IPS-11a (cell line): ENCODE results near the gene ADGRD1.

Source experiments
- H3K4me3 ChIP-seq: one replicate; pipeline ENCODE4 v1.5.1; 2013; ENCODE audit warnings: low read depth, low read length, control low read depth

The ADGRD1 gene

GRCh38 chr12:131142891-131143657, 189.4 kb downstream of the ADGRD1 start:
- H3K4me3 ChIP-seq: no peak overlapping the region

GRCh38 chr12:131146173-131146675, 192.5 kb downstream of the ADGRD1 start:
- H3K4me3 ChIP-seq: no peak overlapping the region

- no peak overlapping the region for H3K4me3 ChIP-seq
Measured at GRCh38 chr12:131147293-131147692, 193.6 kb downstream of the ADGRD1 start.

- H3K4me3 ChIP-seq: no peak overlapping the region
Measured at GRCh38 chr12:131147894-131148293, 194.2 kb downstream of the ADGRD1 start.

GRCh38 chr12:131151558-131152345, 198.0 kb downstream of the ADGRD1 start:
- no peak overlapping the region for H3K4me3 ChIP-seq

GRCh38 chr12:131152587-131152986, 198.9 kb downstream of the ADGRD1 start:
- no peak overlapping the region for H3K4me3 ChIP-seq

GRCh38 chr12:131153016-131153415, 199.3 kb downstream of the ADGRD1 start:
- no peak overlapping the region for H3K4me3 ChIP-seq

- H3K4me3 ChIP-seq: no peak overlapping the region
Measured at GRCh38 chr12:131153956-131154355, 200.2 kb downstream of the ADGRD1 start.

GRCh38 chr12:131155131-131155530, 201.4 kb downstream of the ADGRD1 start:
- H3K4me3 ChIP-seq: no peak overlapping the region

- no peak overlapping the region for H3K4me3 ChIP-seq
Measured at GRCh38 chr12:131157743-131158142, 204.0 kb downstream of the ADGRD1 start.

GRCh38 chr12:131159660-131160059, 206.0 kb downstream of the ADGRD1 start:
- no peak overlapping the region for H3K4me3 ChIP-seq

- H3K4me3 ChIP-seq: no peak overlapping the region
Measured at GRCh38 chr12:131162113-131162512, 208.4 kb downstream of the ADGRD1 start.

- H3K4me3 ChIP-seq: no peak overlapping the region
Measured at GRCh38 chr12:131163189-131163738, 209.6 kb downstream of the ADGRD1 start.

- H3K4me3 ChIP-seq: no peak overlapping the region
Measured at GRCh38 chr12:131164096-131164872, 210.6 kb downstream of the ADGRD1 start.

GRCh38 chr12:131166717-131167116, 213.0 kb downstream of the ADGRD1 start:
- no peak overlapping the region for H3K4me3 ChIP-seq

- H3K4me3 ChIP-seq: no peak overlapping the region
Measured at GRCh38 chr12:131167334-131167733, 213.6 kb downstream of the ADGRD1 start.

GRCh38 chr12:131171029-131171428, 217.3 kb downstream of the ADGRD1 start:
- H3K4me3 ChIP-seq: no peak overlapping the region

GRCh38 chr12:131174901-131175300, 221.2 kb downstream of the ADGRD1 start:
- no peak overlapping the region for H3K4me3 ChIP-seq

- no peak overlapping the region for H3K4me3 ChIP-seq
Measured at GRCh38 chr12:131176266-131176665, 222.6 kb downstream of the ADGRD1 start.

- no peak overlapping the region for H3K4me3 ChIP-seq
Measured at GRCh38 chr12:131176926-131177325, 223.2 kb downstream of the ADGRD1 start.

GRCh38 chr12:131177599-131177998, 223.9 kb downstream of the ADGRD1 start:
- no peak overlapping the region for H3K4me3 ChIP-seq
